ENCODE measurements around the gene LAMA4.

- TF ChIP-seq CTCF (IDR thresholded peaks at IDR 0.05) (no peak), POLR2A (IDR thresholded peaks at IDR 0.05) (no peak)
Observed at GRCh38 chr6:112178846-112179245, 75.5 kb downstream of the LAMA4 start.
